C4-2B (cell line): ENCODE results near the gene SPTBN4.

Source experiments
- H3K27ac ChIP-seq: fragments of 450-650 bp; 2 replicates; pipeline ENCODE4 v1.5.1; 2017
- CTCF ChIP-seq: fragments of 450-650 bp; conservative IDR thresholded peaks from 2 replicates; pipeline ENCODE4 v1.5.1; 2017; ENCODE audit warnings: mild to moderate bottlenecking
- ZFX ChIP-seq: fragments of 450-650 bp; IDR thresholded peaks from 2 replicates; pipeline ENCODE4 v1.6.1; 2017

The SPTBN4 gene

DNA sequence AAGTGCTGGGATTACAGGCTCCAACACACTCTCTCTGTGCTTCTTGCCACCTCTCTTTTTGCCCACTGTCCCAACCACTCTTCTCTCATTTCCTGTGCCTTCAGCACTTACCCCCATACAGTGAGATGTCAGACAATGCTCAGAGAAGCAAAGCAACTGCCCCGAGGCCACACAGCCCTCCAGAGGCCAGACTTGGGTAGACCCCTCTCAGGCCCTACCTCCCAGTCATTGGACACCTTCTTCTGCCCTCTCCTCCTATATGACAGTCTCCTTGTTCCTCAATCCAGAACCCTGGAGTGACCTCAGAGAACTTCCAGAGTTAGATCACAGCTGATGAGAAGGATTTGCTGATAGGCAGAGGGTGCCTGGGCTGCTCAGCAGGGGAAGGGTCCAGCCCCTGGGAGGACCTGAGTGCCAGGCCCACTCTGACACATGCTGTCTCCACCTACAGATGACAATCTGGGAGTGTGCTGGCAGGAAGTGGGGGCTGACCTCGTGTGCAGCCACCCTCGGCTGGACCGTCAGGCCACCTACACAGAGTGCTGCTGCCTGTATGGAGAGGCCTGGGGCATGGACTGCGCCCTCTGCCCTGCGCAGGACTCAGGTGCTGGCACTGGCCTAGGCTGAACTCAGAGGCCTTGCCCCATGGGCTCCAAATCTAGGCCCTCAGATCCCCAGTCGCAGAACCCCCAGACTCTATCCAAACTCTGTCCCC lies 158.8 kb downstream of the SPTBN4 start:
- H3K27ac ChIP-seq, result no peak overlapping the region
- TF ChIP-seq CTCF, result no peak
- no peak for TF ChIP-seq ZFX
